ENCODE measurements around the gene TET3.

TET3 gene

GRCh38 chr2:74009577-74009976 lies 24.9 kb downstream of the TET3 start:
- TF ChIP-seq GATA1 (IDR thresholded peaks at IDR 0.05; ENCODE audit: low read depth, low read length), result no peak
- TF ChIP-seq POLR2A (IDR thresholded peaks at IDR 0.05; ENCODE audit: low read length), result no peak
- no peak for DNase-seq

- TF ChIP-seq GATA1 (IDR thresholded peaks at IDR 0.05; ENCODE audit: low read depth, low read length), result no peak
- TF ChIP-seq POLR2A (IDR thresholded peaks at IDR 0.05; ENCODE audit: low read length), result no peak
Observed at GRCh38 chr2:74010087-74010541, 25.4 kb downstream of the TET3 start.

GRCh38 chr2:74011246-74011645 lies 26.5 kb downstream of the TET3 start:
- TF ChIP-seq GATA1 (IDR thresholded peaks at IDR 0.05; ENCODE audit: low read depth, low read length) (no peak), POLR2A (IDR thresholded peaks at IDR 0.05; ENCODE audit: low read length) (no peak)
- no peak for DNase-seq

More at GRCh38 chr2:74010087-74010541, 25.4 kb downstream of the TET3 start:
- no peak for DNase-seq

GRCh38 chr2:74014813-74015212 lies 30.1 kb downstream of the TET3 start:
- no peak for DNase-seq
- TF ChIP-seq GATA1 (IDR thresholded peaks at IDR 0.05; ENCODE audit: low read depth, low read length) (no peak), POLR2A (IDR thresholded peaks at IDR 0.05; ENCODE audit: low read length) (no peak)

GRCh38 chr2:74017223-74017622 lies 32.5 kb downstream of the TET3 start:
- DNase-seq, result peak in 1 of 2 experiments; percentile 36
- no peak for TF ChIP-seq POLR2A (IDR thresholded peaks at IDR 0.05; ENCODE audit: low read length)
- TF ChIP-seq GATA1 (IDR thresholded peaks at IDR 0.05; ENCODE audit: low read depth, low read length), result no peak

- no peak for DNase-seq
- TF ChIP-seq POLR2A (IDR thresholded peaks at IDR 0.05; ENCODE audit: low read length) (no peak), GATA1 (IDR thresholded peaks at IDR 0.05; ENCODE audit: low read depth, low read length) (no peak)
Observed at GRCh38 chr2:74019516-74019915, 34.8 kb downstream of the TET3 start.

- TF ChIP-seq GATA1 (IDR thresholded peaks at IDR 0.05; ENCODE audit: low read depth, low read length), result no peak
- no peak for TF ChIP-seq POLR2A (IDR thresholded peaks at IDR 0.05; ENCODE audit: low read length)
- DNase-seq, result no peak
Observed at GRCh38 chr2:74020702-74021406, 36.1 kb downstream of the TET3 start.

- DNase-seq, result no peak
- TF ChIP-seq POLR2A (IDR thresholded peaks at IDR 0.05; ENCODE audit: low read length) (no peak), GATA1 (IDR thresholded peaks at IDR 0.05; ENCODE audit: low read depth, low read length) (no peak)
Observed at GRCh38 chr2:74021407-74021755, 36.7 kb downstream of the TET3 start.

- peak in 1 of 2 experiments; percentile 19 for DNase-seq
Observed at GRCh38 chr2:74024216-74024615, 39.5 kb downstream of the TET3 start.

GRCh38 chr2:74025971-74026612 lies 41.4 kb downstream of the TET3 start:
- DNase-seq, result peak; percentile 72 to 79
- TF ChIP-seq GATA1 (IDR thresholded peaks at IDR 0.05; ENCODE audit: low read depth, low read length) (no peak), POLR2A (IDR thresholded peaks at IDR 0.05; ENCODE audit: low read length) (no peak)

More at GRCh38 chr2:74024216-74024615, 39.5 kb downstream of the TET3 start:
- TF ChIP-seq GATA1 (IDR thresholded peaks at IDR 0.05; ENCODE audit: low read depth, low read length) (no peak), POLR2A (IDR thresholded peaks at IDR 0.05; ENCODE audit: low read length) (no peak)

GRCh38 chr2:74026687-74027241 lies 42.1 kb downstream of the TET3 start:
- peak; percentile 46 to 57 for DNase-seq
- TF ChIP-seq POLR2A (IDR thresholded peaks at IDR 0.05; ENCODE audit: low read length), result no peak
- no peak for TF ChIP-seq GATA1 (IDR thresholded peaks at IDR 0.05; ENCODE audit: low read depth, low read length)

- TF ChIP-seq GATA1 (IDR thresholded peaks at IDR 0.05; ENCODE audit: low read depth, low read length) (no peak), POLR2A (IDR thresholded peaks at IDR 0.05; ENCODE audit: low read length) (no peak)
- DNase-seq, result no peak
Observed at GRCh38 chr2:74027496-74027895, 42.8 kb downstream of the TET3 start.

- DNase-seq, result peak; percentile 25 to 33
- TF ChIP-seq POLR2A (IDR thresholded peaks at IDR 0.05; ENCODE audit: low read length) (no peak), GATA1 (IDR thresholded peaks at IDR 0.05; ENCODE audit: low read depth, low read length) (no peak)
Observed at GRCh38 chr2:74028290-74028689, 43.6 kb downstream of the TET3 start.

- TF ChIP-seq POLR2A (IDR thresholded peaks at IDR 0.05; ENCODE audit: low read length) (no peak), GATA1 (IDR thresholded peaks at IDR 0.05; ENCODE audit: low read depth, low read length) (no peak)
- DNase-seq, result peak; percentile 60 to 81
Observed at GRCh38 chr2:74028741-74029140, 44.0 kb downstream of the TET3 start.

All from erythroblast (primary cell).